ENCODE measurements around the gene BICC1.

DNA sequence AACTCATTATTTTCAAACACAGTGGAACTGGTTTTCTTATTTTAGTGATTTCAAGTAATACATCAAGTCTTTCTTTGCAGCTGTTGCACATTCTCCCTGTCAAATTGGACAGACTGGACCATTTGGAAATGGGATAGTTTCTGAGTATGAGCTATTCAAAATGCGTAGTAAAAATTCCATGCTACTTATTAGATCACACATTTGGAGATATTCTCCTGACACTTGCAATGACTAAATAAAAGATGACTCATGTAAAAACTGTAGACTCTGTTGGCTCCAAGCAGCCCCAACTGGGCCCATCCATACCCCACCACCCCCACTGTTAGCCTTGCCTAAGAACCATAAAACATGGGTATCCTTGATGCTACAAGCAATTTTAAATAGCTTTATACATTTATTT, 25.9 kb upstream of the BICC1 start:
- TF ChIP-seq, protein P1, sequence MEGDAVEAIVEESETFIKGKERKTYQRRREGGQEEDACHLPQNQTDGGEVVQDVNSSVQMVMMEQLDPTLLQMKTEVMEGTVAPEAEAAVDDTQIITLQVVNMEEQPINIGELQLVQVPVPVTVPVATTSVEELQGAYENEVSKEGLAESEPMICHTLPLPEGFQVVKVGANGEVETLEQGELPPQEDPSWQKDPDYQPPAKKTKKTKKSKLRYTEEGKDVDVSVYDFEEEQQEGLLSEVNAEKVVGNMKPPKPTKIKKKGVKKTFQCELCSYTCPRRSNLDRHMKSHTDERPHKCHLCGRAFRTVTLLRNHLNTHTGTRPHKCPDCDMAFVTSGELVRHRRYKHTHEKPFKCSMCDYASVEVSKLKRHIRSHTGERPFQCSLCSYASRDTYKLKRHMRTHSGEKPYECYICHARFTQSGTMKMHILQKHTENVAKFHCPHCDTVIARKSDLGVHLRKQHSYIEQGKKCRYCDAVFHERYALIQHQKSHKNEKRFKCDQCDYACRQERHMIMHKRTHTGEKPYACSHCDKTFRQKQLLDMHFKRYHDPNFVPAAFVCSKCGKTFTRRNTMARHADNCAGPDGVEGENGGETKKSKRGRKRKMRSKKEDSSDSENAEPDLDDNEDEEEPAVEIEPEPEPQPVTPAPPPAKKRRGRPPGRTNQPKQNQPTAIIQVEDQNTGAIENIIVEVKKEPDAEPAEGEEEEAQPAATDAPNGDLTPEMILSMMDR (IDR thresholded peaks at IDR 0.05; ENCODE audit: poor library complexity) = no peak
- TF ChIP-seq EZH2 (IDR thresholded peaks at IDR 0.05; ENCODE audit: borderline replicate concordance) = no peak
